Measurements from ENCODE around the gene MARCHF9. TPM values are rescaled to one million over a fixed set of nuclear protein-coding genes. Genes with fewer than 3 reads are reported as not detected.
"Not testable (repeated sequence)": the region's sequence is repeated elsewhere in the genome, so short reads cannot be mapped to it uniquely, and the experiment has no call there.

The MARCHF9 gene
- total RNA-seq, 4 donors from 2014 or later, result 3.4 to 11.1 (median 7.9) TPM

GRCh38 chr12:57719777-57720605, 34.9 kb upstream of the MARCHF9 start:
- Histone ChIP-seq H3K4me1 (no peaks in the 10 kb centered on the region), H3K27ac (no peak overlapping the region), H3K27me3 (peaks cover 3% of the 10 kb centered on the region), H3K36me3 (peaks cover 0 to 72% of the 10 kb centered on the region in 2 donors), H3K4me3 (no peak overlapping the region), H3K9me3 (no peaks in the 10 kb centered on the region)
- no peak for ATAC-seq
- TF ChIP-seq EP300 (IDR thresholded peaks at IDR 0.05), result no peak
- TF ChIP-seq CTCF (IDR thresholded peaks at IDR 0.05), result no peak
- no peak for TF ChIP-seq POLR2AphosphoS5 (IDR thresholded peaks at IDR 0.05)
- no peak for TF ChIP-seq POLR2A (IDR thresholded peaks at IDR 0.05)
- WGBS, 2 donors (ENCODE audit: low coverage in 1 of 2), result 85 to 100% methylated on average over 2 to 5 of the region's 20 CpGs

DNA sequence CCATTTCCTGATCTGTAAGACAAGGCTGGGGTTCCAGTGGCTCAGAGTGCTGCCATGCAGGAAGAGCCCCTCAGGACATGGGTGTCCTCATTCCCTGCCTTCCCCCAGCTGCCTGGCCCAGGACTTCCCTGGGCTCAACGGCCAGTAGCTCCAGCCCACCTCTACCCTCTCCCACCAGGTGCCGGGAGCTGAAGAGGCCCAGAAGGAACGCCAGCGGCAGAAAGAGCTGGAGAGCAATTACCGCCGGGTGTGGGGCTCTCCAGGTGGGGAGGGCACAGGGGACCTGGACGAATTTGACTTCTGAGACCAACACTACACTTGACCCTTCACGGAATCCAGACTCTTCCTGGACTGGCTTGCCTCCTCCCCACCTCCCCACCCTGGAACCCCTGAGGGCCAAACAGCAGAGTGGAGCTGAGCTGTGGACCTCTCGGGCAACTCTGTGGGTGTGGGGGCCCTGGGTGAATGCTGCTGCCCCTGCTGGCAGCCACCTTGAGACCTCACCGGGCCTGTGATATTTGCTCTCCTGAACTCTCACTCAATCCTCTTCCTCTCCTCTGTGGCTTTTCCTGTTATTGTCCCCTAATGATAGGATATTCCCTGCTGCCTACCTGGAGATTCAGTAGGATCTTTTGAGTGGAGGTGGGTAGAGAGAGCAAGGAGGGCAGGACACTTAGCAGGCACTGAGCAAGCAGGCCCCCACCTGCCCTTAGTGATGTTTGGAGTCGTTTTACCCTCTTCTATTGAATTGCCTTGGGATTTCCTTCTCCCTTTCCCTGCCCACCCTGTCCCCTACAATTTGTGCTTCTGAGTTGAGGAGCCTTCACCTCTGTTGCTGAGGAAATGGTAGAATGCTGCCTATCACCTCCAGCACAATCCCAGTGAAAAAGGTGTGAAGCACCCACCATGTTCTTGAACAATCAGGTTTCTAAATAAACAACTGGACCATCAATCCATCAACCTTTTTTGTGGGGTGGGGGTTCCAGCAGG, 34.0 kb upstream of the MARCHF9 start:
- WGBS, 2 donors (ENCODE audit: low coverage in 1 of 2), result 80 to 83% methylated on average over 1 to 3 of the region's 11 CpGs
- no peak for TF ChIP-seq CTCF (IDR thresholded peaks at IDR 0.05)
- TF ChIP-seq POLR2AphosphoS5 (IDR thresholded peaks at IDR 0.05), result no peak
- TF ChIP-seq POLR2A (IDR thresholded peaks at IDR 0.05), result no peak
- no peak for TF ChIP-seq EP300 (IDR thresholded peaks at IDR 0.05)
- no peak overlapping the region for H3K27ac ChIP-seq
- ATAC-seq, result no peak
- H3K4me3 ChIP-seq, result no peak overlapping the region
- H3K36me3 ChIP-seq, result peaks cover 0 to 63% of the 10 kb centered on the region in 2 donors
- H3K27me3 ChIP-seq, result peaks cover 12% of the 10 kb centered on the region
- H3K9me3 ChIP-seq, result no peaks in the 10 kb centered on the region
- H3K4me1 ChIP-seq, result peaks cover 0 to 7% (median 2%) of the 10 kb centered on the region in 3 donors

GRCh38 chr12:57721846-57722608, 32.9 kb upstream of the MARCHF9 start:
- peaks cover 23% of the 10 kb centered on the region for H3K27me3 ChIP-seq
- ATAC-seq, H3K9me3 ChIP-seq, H3K4me3 ChIP-seq, H3K27ac ChIP-seq: not testable (repeated sequence)
- H3K36me3 ChIP-seq, result peaks cover 0 to 52% of the 10 kb centered on the region in 2 donors
- WGBS, 2 donors (ENCODE audit: low coverage in 1 of 2), result 79% methylated on average over 5 of the region's 16 CpGs; no CpG with 5 or more reads in 1 of the 2 donors
- peaks cover 0 to 19% (median 4%) of the 10 kb centered on the region in 3 donors for H3K4me1 ChIP-seq

DNA sequence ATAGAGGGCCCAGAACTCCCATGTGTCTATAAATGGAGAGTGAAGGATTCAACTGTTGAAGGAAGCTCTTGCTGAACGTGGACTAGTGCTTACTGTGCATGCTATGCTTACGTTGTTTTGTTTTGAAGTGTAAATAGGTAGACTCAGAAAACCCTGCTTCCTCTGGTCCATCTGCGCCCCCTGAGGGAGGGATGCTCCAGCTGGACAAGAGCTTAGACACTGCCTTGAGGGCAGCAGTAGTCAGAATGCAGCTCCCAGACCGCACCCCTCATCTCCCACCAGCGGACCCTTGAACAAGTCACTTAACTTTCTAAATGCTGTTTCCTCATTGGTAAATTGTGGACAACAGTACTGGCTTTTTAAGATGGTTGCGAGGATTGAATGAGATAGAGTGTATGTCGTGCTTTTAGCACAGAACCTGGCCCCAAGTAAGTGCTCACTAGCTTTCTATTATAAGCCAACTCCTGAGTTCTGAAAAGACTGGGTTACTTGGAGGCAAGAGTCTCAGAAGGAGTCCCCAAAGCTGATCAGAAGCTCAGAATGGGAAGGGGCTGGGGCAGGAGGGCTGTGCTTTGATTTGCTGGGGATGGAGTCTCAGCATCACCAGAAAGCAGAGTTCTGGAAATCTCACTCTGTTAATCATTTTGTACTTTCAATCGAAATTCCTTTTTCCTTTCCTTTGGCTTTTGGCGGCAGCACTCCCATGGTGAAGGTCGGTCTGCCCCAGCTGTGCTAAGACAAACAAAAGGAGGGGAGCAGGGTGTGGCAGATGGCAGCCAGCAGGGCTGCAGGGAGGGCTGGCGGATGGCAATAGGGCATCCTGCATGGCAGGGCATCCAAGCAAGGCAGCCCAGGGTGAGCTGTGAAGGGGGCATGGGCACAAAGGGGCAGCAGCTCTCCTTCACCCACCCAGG, 31.9 kb upstream of the MARCHF9 start:
- H3K27ac ChIP-seq, result no peak overlapping the region
- H3K9me3 ChIP-seq, result no peaks in the 10 kb centered on the region
- ATAC-seq, result no peak
- peaks cover 0 to 28% (median 4%) of the 10 kb centered on the region in 3 donors for H3K4me1 ChIP-seq
- H3K36me3 ChIP-seq, result peaks cover 0 to 42% of the 10 kb centered on the region in 2 donors
- 19 to 60% methylated on average over 2 to 10 of the region's 11 CpGs for WGBS, 2 donors (ENCODE audit: low coverage in 1 of 2)
- H3K27me3 ChIP-seq, result peaks cover 32% of the 10 kb centered on the region
- TF ChIP-seq EP300 (IDR thresholded peaks at IDR 0.05) (no peak), POLR2AphosphoS5 (IDR thresholded peaks at IDR 0.05) (no peak), CTCF (IDR thresholded peaks at IDR 0.05) (no peak), POLR2A (IDR thresholded peaks at IDR 0.05) (no peak)
- H3K4me3 ChIP-seq, result no peak overlapping the region
